SU-DHL-6 (cell line): ENCODE data around the gene ZNF100.
"Not testable (repeated sequence)": the region's sequence is repeated elsewhere in the genome, so short reads cannot be mapped to it uniquely, and the experiment has no call there.

Experiments
- H2AFZ ChIP-seq: fragments of 200-600 bp; sonication (generic); 2 replicates; pipeline ENCODE4 v1.6.1; 2014; ENCODE audit warnings: low read depth, mild to moderate bottlenecking, moderate library complexity, mixed read lengths, antibody characterized with exemption, low read length; ENCODE audit not compliant: severe bottlenecking
- H3F3A ChIP-seq: fragments of 200-600 bp; shearing (Covaris generic); 2 replicates; pipeline ENCODE4 v1.6.0; 2016; ENCODE audit warnings: antibody characterized with exemption, mild to moderate bottlenecking; ENCODE audit not compliant: insufficient read depth
- H3K27ac ChIP-seq: fragments of 200-600 bp; sonication (generic); 2 replicates; pipeline ENCODE4 v1.5.1; 2016; ENCODE audit warnings: low read depth, mild to moderate bottlenecking, low read length, moderate library complexity, mixed read lengths
- H3K27me3 ChIP-seq: fragments of 200-600 bp; sonication (generic), shearing (Covaris generic); 2 replicates; pipeline ENCODE4 v1.6.0; 2014; ENCODE audit warnings: mild to moderate bottlenecking, low read length
- H3K36me3 ChIP-seq: fragments of 200-600 bp; sonication (generic); 2 replicates; pipeline ENCODE4 v1.6.1; 2014; ENCODE audit warnings: mild to moderate bottlenecking, low read length, mixed read lengths
- H3K4me2 ChIP-seq: fragments of 300-600, 200-600 bp; shearing (Covaris generic), sonication (generic); 2 replicates; pipeline ENCODE4 v1.6.0; 2014; ENCODE audit warnings: low read length, low read depth, mild to moderate bottlenecking; ENCODE audit not compliant: poor library complexity, severe bottlenecking
- H3K4me3 ChIP-seq: fragments of 200-600 bp; sonication (generic); 2 replicates; pipeline ENCODE4 v1.5.1; 2014; ENCODE audit warnings: antibody characterized with exemption, low read length, mild to moderate bottlenecking, mixed read lengths; ENCODE audit not compliant: insufficient read depth, poor library complexity, severe bottlenecking
- H3K79me2 ChIP-seq: fragments of 200-600 bp; sonication (generic); 2 replicates; pipeline ENCODE4 v1.6.1; 2014; ENCODE audit warnings: mild to moderate bottlenecking, low read length, moderate library complexity; ENCODE audit not compliant: insufficient read depth
- H3K9ac ChIP-seq: fragments of 200-600 bp; sonication (generic); 2 replicates; pipeline ENCODE4 v1.7.0; 2014; ENCODE audit warnings: mild to moderate bottlenecking, low read length
- H3K9me2 ChIP-seq: fragments of 200-600 bp; sonication (generic); replicated peaks from 2 replicates; pipeline ENCODE4 v1.6.1; 2014; ENCODE audit warnings: low read length; ENCODE audit not compliant: insufficient read depth
- H3K9me3 ChIP-seq: fragments of 200-600 bp; sonication (generic); 2 replicates; pipeline ENCODE4 v1.6.1; 2014; ENCODE audit warnings: low read length, mixed read lengths; ENCODE audit not compliant: insufficient read depth
- H4K20me1 ChIP-seq: fragments of 200-600 bp; sonication (generic); 2 replicates; pipeline ENCODE4 v1.6.1; 2014; ENCODE audit warnings: low read depth, mild to moderate bottlenecking, antibody characterized with exemption, low read length, moderate library complexity, mixed read lengths
- EZH2phosphoT487 ChIP-seq: fragments of 200-600 bp; sonication (generic), shearing (Covaris generic); conservative IDR thresholded peaks from 2 replicates; pipeline ENCODE4 v1.6.1; 2018; ENCODE audit warnings: mild to moderate bottlenecking, antibody characterized with exemption, low read length, moderate library complexity, mixed read lengths
- TF ChIP-seq, protein P1 (sequence below): fragments of 200-600 bp; sonication (generic); IDR thresholded peaks from one replicate; pipeline ENCODE4 v1.5.1; 2017; ENCODE audit warnings: antibody characterized with exemption, mild to moderate bottlenecking, low read length, moderate library complexity; ENCODE audit not compliant: insufficient read depth, poor library complexity, severe bottlenecking

Gene ZNF100

GRCh38 chr19:21749090-21749489 is 18.3 kb downstream of the ZNF100 start:
- no peak for TF ChIP-seq EZH2phosphoT487
- TF ChIP-seq, protein P1, sequence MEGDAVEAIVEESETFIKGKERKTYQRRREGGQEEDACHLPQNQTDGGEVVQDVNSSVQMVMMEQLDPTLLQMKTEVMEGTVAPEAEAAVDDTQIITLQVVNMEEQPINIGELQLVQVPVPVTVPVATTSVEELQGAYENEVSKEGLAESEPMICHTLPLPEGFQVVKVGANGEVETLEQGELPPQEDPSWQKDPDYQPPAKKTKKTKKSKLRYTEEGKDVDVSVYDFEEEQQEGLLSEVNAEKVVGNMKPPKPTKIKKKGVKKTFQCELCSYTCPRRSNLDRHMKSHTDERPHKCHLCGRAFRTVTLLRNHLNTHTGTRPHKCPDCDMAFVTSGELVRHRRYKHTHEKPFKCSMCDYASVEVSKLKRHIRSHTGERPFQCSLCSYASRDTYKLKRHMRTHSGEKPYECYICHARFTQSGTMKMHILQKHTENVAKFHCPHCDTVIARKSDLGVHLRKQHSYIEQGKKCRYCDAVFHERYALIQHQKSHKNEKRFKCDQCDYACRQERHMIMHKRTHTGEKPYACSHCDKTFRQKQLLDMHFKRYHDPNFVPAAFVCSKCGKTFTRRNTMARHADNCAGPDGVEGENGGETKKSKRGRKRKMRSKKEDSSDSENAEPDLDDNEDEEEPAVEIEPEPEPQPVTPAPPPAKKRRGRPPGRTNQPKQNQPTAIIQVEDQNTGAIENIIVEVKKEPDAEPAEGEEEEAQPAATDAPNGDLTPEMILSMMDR = no peak
- H3K36me3 ChIP-seq = peaks cover 69% of the 10 kb centered on the region
- no peak overlapping the region for H3K9ac ChIP-seq
- peaks cover 73% of the 10 kb centered on the region for H3K79me2 ChIP-seq
- H3K9me3 ChIP-seq = no peaks in the 10 kb centered on the region
- no peak overlapping the region for H3K27ac ChIP-seq
- H3F3A ChIP-seq = no peaks in the 10 kb centered on the region
- no peak overlapping the region for H3K4me2 ChIP-seq
- no peak overlapping the region for H2AFZ ChIP-seq
- H3K27me3 ChIP-seq = no peaks in the 10 kb centered on the region
- H3K4me3 ChIP-seq = no peak overlapping the region
- H3K9me2 ChIP-seq = no peaks in the 10 kb centered on the region
- no peaks in the 10 kb centered on the region for H4K20me1 ChIP-seq

DNA sequence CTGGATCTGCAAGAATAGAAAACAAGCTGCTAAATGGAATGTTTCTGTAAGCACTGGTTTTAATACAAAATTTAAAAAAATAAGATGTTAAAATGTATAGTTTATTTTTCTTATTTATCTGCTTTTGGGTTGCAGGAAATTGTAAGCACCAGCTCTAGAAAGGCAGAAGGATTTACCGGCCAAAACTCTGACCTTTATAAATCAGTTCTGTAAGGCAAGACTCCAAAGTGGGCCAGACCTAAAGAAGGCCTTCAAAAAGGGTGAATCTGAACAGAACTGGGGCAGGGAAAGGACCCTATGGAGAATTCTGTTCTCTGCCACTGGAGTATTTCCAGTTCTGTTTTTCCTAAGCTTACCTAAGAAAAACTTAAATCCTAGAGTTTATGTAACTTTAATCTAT is 19.3 kb downstream of the ZNF100 start:
- H3K9me3 ChIP-seq = no peaks in the 10 kb centered on the region
- H3K9me2 ChIP-seq = no peaks in the 10 kb centered on the region
- TF ChIP-seq, protein P1 = no peak
- TF ChIP-seq EZH2phosphoT487 = no peak
- no peak overlapping the region for H3K27ac ChIP-seq
- no peak overlapping the region for H2AFZ ChIP-seq
- peaks cover 65% of the 10 kb centered on the region for H3K36me3 ChIP-seq
- no peak overlapping the region for H3K4me2 ChIP-seq
- H3K79me2 ChIP-seq = peaks cover 63% of the 10 kb centered on the region
- no peaks in the 10 kb centered on the region for H3K27me3 ChIP-seq
- H3K4me3 ChIP-seq = no peak overlapping the region
- no peak overlapping the region for H3K9ac ChIP-seq
- no peaks in the 10 kb centered on the region for H4K20me1 ChIP-seq
- no peaks in the 10 kb centered on the region for H3F3A ChIP-seq

- Histone ChIP-seq H3K4me2 (no peak overlapping the region), H3K9me3 (no peaks in the 10 kb centered on the region), H3K36me3 (peaks cover 74% of the 10 kb centered on the region), H2AFZ (no peak overlapping the region), H3K9me2 (no peaks in the 10 kb centered on the region), H3K79me2 (no peaks in the 10 kb centered on the region), H3K27ac (no peak overlapping the region), H3K27me3 (no peaks in the 10 kb centered on the region), H3K9ac (no peak overlapping the region), H4K20me1 (no peaks in the 10 kb centered on the region), H3K4me3 (no peak overlapping the region), H3F3A (no peaks in the 10 kb centered on the region)
- TF ChIP-seq, protein P1 = no peak
Observed at GRCh38 chr19:21740559-21740958, 26.8 kb downstream of the ZNF100 start.

GRCh38 chr19:21726942-21727747 is 40.2 kb downstream of the ZNF100 start:
- not testable (repeated sequence) for H3K4me3 ChIP-seq, H4K20me1 ChIP-seq, H2AFZ ChIP-seq, H3F3A ChIP-seq, H3K9ac ChIP-seq, H3K4me2 ChIP-seq, H3K27ac ChIP-seq, H3K9me2 ChIP-seq, H3K27me3 ChIP-seq, H3K79me2 ChIP-seq
- H3K36me3 ChIP-seq = peaks cover 70% of the 10 kb centered on the region
- peaks cover 32% of the 10 kb centered on the region; the same call in 1 of the 2 replicates for H3K9me3 ChIP-seq
